GM12864 (cell line): ENCODE measurements around the gene WNK4.
"Not testable (repeated sequence)": the region's sequence is repeated elsewhere in the genome, so short reads cannot be mapped to it uniquely, and the experiment has no call there.

Source experiments
- DNase-seq: peaks from one replicate; pipeline ENCODE4 v3.0.0-alpha.2; 2011; ENCODE audit warnings: low read depth
- H3K4me3 ChIP-seq: 2 replicates; pipeline ENCODE4 v1.5.1; 2011; ENCODE audit warnings: mild to moderate bottlenecking, low read depth, low read length, control low read depth
- CTCF ChIP-seq: IDR thresholded peaks from 2 replicates; pipeline ENCODE4 v1.5.1; 2011; ENCODE audit warnings: low read depth, mild to moderate bottlenecking, moderate library complexity, low read length, control low read depth, inconsistent platforms; ENCODE audit errors: missing control alignments

WNK4 gene

DNA sequence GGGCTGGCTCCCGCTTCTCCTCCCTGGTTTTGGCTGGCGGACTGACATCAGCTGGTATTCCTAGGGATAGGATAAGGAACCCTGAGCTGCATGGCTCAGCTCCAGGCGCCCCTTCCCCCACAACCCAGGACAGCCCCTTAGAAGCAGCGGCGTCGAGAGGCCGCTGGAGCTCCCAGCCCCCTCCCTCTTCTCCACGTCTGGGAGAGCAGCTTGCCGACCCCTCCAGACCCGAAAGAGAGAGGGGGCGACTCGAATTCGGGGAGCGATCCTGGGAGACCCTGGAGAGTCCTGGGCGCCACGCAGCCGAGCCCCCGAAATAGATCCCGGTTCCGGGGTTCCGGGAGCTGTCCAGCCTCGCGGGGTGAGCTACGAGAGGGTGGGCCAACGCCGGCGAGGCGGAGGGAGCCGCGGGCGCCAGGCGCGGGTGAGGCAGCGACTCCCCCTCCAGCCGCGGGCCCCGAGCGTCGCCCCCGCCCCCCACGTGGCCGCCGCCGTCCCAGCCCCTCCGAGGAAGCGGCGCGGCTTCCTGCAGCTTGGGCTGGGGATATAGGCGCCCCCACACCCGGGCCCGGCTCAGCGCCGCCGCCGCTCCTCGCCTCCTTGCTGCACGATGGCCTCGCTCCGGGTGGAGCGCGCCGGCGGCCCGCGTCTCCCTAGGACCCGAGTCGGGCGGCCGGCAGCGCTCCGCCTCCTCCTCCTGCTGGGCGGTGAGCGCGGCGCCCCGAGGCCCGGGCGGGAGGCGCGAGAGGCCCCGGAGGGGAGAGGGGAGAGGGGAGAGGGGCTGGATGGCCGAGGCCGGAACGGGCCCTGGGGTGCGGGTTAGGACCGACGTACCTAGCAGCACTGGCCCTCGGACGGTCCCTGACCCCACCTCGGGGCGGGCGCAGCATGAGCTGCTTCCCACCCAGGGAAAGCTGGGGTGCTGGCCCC lies 19.5 kb upstream of the WNK4 start, which contains the start of gene RAMP2:
TSS of gene RAMP2 (plus strand) at position 576 of the 930 bp plus-strand sequence. CDS start at position 611, 35 bp downstream.
- DNase-seq, result no peak
- no peak for TF ChIP-seq CTCF
- peak within 1 kb of the TSS; percentile 39 for H3K4me3 ChIP-seq

DNA sequence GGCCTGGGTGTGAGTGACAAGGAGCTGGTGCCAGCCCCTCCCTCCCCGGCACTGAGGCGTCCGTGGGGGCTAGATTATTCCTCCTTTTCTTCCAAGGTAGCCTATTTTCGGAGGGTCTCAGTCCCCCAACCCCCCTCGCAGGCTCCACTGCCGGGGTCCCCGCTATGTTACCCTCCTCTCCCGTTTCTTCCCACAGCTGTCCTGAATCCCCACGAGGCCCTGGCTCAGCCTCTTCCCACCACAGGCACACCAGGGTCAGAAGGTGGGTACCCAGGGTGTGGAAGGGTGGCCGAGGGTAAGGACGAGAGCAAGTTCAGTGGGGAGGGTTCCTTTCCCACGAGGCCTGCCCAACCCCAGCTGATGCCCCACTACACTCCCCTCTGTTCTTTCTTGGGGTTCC lies 18.8 kb upstream of the WNK4 start:
- H3K4me3 ChIP-seq, result no peak overlapping the region; the same call in 1 of the 2 replicates
- no peak for DNase-seq
- no peak for TF ChIP-seq CTCF

- DNase-seq, result no peak
- no peak for TF ChIP-seq CTCF
- H3K4me3 ChIP-seq, result no peak overlapping the region
These were observed 14.3 kb upstream of the WNK4 start for GRCh38 chr17:42766124-42766523.

DNA sequence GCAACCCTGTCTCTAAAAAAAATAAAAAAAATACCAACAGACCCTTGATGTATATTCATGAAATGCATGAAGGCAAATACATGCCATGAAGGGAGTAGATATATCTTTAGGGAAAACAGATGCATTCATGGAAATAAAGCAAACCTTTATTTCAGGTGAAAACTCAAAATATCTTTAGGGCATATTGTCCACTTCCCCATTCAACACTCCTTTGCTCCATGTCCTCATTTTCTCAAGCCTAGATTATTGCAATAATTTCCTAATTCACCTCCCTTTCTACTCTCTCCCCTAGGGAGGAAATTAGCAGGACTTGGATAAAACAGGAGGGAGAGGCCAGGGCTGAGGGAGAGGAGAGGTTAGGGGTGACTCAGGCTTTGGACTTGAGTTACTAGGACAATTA lies 12.9 kb upstream of the WNK4 start:
- TF ChIP-seq CTCF, result no peak
- DNase-seq, result no peak
- no peak overlapping the region for H3K4me3 ChIP-seq

DNA sequence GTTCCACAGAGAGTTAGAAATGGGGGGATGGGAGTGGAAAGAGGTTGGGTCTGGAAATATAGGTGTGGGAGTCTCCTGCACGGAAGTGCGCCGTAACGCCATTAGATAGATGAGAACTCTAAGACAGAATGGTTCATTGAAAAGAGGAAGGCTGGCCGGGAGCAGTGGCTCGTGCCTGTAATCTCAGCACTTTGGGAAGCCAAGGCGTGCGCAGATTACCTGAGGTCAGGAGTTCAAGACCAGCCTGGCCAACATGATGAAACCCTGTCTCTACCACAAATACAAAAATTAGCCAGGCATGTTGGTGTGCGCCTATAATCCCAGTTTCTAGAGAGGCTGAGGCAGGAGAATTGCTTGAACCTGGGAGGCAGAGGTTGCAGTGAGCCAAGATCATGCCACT lies 12.4 kb upstream of the WNK4 start:
- H3K4me3 ChIP-seq, DNase-seq: not testable (repeated sequence)

DNA sequence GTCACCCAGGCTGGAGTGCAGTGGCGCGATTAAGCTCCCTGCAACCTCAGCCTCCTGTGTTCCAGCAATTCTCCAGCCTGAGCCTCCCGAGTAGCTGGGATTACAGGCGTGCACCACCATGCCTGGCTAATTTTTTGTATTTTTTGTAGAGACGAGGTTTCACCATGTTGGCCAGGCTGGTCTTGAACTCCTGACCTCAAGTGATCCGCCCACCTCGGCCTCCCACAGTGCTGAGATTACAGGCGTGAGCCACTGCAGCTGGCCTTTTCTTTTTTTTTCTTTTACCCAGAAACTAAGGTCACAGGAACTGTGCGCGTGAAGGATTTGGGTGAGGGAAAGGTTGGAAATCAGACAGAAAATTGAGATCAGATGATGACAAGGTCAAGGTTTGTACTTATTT lies 10.4 kb upstream of the WNK4 start:
- not testable (repeated sequence) for DNase-seq, H3K4me3 ChIP-seq

GRCh38 chr17:42772945-42773289 lies 7.5 kb upstream of the WNK4 start:
- TF ChIP-seq CTCF, result peak; percentile 3

More at GRCh38 chr17:42772945-42773289, 7.5 kb upstream of the WNK4 start:
- peak overlapping the region; percentile 93 for H3K4me3 ChIP-seq
- no peak for DNase-seq
